Activated B cell treated with CpG ODN at 0.5 μM for 24 hours (primary cell): ENCODE results near the gene LIG1. TPM values are rescaled to one million over a fixed set of nuclear protein-coding genes. Genes with fewer than 3 reads are reported as not detected.
"Not testable (repeated sequence)": the region's sequence is repeated elsewhere in the genome, so short reads cannot be mapped to it uniquely, and the experiment has no call there.

ENCODE experiments used
- ATAC-seq: fragments of 200-7000 bp; cut with Tn5 transposase; one replicate; pipeline ENCODE4 v1.10.0; 2021; ENCODE audit warnings: low read depth, mild to moderate bottlenecking, moderate library complexity
- CTCF ChIA-PET: fragments of 350-600 bp; sonication (Branson Sonifier 250); formaldehyde crosslinking; loops from one replicate; lab custom pipeline; 2021; ENCODE audit warnings: antibody characterized with exemption; lab: Charles Lee
- POLR2A ChIA-PET: fragments of 350-600 bp; sonication (Branson Sonifier 250); formaldehyde crosslinking; loops from one replicate; lab custom pipeline; 2021; ENCODE audit warnings: antibody characterized with exemption; lab: Charles Lee
- DNase-seq: peaks from one replicate; pipeline ENCODE4 v3.0.0; 2022
- H3K27ac Mint-ChIP-seq: one replicate; pipeline ENCODE4 v1.8.0; 2020; ENCODE audit warnings: mixed read lengths
- H3K27me3 Mint-ChIP-seq: one replicate; pipeline ENCODE4 v1.8.0; 2021; ENCODE audit warnings: mixed read lengths
- H3K36me3 Mint-ChIP-seq: one replicate; pipeline ENCODE4 v1.8.0; 2021; ENCODE audit warnings: low read depth, mixed read lengths
- H3K4me1 Mint-ChIP-seq: one replicate; pipeline ENCODE4 v1.8.0; 2021; ENCODE audit warnings: mixed read lengths
- H3K4me3 Mint-ChIP-seq: one replicate; pipeline ENCODE4 v1.8.0; 2020; ENCODE audit warnings: mild to moderate bottlenecking, mixed read lengths
- H3K9me3 Mint-ChIP-seq: one replicate; pipeline ENCODE4 v1.8.0; 2020; ENCODE audit warnings: mixed read lengths
- intact Hi-C: fragments of 100-400 bp; cut with micrococcal nuclease; formaldehyde crosslinking; loops from one replicate; pipeline ENCODE4 v1.15.1; 2024
- total RNA-seq: library from RNA; stranded (reverse); gene quantifications from 2 replicates; pipeline ENCODE4 v1.2.3, GENCODE V29; 2022
- TF ChIP-seq, protein P1 (sequence below): fragments of 200-600 bp; IDR thresholded peaks from one replicate; pipeline ENCODE4 v1.8.0; 2022; ENCODE audit warnings: antibody characterized with exemption, mild to moderate bottlenecking

The LIG1 gene
- total RNA-seq, 1 donor from 2014 or later: 41.8 TPM

DNA sequence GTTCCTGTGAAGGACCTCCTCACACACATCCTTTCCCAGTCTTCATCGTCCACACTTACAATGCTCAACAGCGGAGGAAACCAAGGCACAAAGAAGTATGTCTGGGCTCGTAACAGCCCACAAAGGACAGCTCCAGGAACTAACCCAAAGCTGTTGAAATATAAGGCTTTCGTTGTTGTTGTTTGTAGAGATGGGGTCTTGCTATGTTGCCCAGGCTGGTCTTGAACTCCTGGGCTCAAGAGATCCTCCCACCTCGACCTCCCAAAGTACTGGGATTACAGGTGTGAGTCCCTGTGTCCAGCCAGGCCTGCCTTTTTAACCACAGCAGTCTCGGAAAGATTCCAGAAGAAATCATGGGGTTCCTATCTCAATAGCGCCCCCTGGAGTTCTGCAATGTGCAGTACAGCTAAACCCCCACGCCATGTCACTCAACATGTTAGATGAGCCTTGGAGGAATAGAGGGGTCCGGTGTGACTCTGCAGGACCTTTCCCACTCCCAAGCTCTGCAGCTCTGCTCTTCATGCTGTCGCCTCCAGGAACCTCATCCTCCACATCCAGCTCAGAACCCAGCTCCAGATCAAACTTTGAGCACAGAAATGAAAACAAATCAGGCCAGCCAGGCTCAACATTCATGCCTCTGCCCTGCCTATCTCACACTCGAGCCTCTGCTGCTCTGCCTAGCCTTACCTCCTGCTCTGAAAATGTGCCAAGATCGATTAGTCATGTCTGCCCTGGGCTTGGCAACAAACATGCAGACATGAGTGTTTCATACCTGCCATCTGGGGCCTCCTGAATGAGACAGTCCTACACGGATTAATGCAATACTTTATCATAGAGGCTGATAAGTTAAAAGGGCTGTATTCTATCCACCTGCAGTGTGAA, 67.0 kb downstream of the LIG1 start:
- no peak overlapping the region for H3K27ac Mint-ChIP-seq
- H3K9me3 Mint-ChIP-seq: no peaks in the 10 kb centered on the region
- CTCF ChIA-PET: interaction anchor here (0.7 to 1.1 kb wide), 3 partner anchors 9 to 140 kb away, joined by 3 to 4 read pairs (median 3); no protein-coding TSS in a partner anchor
- DNase-seq (no peak), ATAC-seq (no peak)
- intact Hi-C loops: no loop called here
- H3K4me1 Mint-ChIP-seq: peaks cover 7% of the 10 kb centered on the region
- TF ChIP-seq, protein P1, sequence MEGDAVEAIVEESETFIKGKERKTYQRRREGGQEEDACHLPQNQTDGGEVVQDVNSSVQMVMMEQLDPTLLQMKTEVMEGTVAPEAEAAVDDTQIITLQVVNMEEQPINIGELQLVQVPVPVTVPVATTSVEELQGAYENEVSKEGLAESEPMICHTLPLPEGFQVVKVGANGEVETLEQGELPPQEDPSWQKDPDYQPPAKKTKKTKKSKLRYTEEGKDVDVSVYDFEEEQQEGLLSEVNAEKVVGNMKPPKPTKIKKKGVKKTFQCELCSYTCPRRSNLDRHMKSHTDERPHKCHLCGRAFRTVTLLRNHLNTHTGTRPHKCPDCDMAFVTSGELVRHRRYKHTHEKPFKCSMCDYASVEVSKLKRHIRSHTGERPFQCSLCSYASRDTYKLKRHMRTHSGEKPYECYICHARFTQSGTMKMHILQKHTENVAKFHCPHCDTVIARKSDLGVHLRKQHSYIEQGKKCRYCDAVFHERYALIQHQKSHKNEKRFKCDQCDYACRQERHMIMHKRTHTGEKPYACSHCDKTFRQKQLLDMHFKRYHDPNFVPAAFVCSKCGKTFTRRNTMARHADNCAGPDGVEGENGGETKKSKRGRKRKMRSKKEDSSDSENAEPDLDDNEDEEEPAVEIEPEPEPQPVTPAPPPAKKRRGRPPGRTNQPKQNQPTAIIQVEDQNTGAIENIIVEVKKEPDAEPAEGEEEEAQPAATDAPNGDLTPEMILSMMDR: no peak
- H3K4me3 Mint-ChIP-seq: no peak overlapping the region
- H3K36me3 Mint-ChIP-seq: peaks cover 6% of the 10 kb centered on the region
- POLR2A ChIA-PET: no interaction called here
- no peaks in the 10 kb centered on the region for H3K27me3 Mint-ChIP-seq

DNA sequence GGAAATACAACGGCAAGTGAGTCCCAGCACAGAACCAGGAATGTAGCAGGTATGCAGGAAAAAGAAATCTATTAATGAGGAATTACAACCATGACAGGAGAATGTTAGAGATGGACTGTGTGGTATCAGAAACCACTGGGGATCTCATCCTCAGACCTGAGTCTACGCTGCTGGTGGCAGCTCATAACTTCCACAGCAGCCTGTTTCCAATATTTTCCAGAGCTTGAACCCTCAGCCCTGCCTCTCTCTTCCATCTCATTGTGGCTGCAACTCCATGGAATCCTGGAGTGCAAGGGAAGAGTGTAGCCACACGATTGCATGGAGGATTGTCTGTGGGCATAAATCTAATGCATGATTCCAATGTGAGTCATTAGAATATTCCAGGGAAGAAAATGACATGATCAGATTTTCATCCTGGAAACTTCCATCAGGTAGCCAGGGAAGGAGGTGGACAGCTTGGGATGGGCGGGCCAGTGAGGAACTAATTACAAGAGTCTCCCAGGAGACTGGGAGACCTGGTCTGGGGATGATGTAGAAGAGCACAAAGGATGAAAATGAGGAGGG, 74.5 kb downstream of the LIG1 start:
- no peaks in the 10 kb centered on the region for H3K4me1 Mint-ChIP-seq
- no peak overlapping the region for H3K27ac Mint-ChIP-seq
- TF ChIP-seq, protein P1: no peak
- H3K9me3 Mint-ChIP-seq: peaks cover 13% of the 10 kb centered on the region
- DNase-seq: no peak
- no peak overlapping the region for H3K4me3 Mint-ChIP-seq
- intact Hi-C loops: no loop called here
- ATAC-seq: no peak
- H3K36me3 Mint-ChIP-seq: peaks cover 32% of the 10 kb centered on the region
- H3K27me3 Mint-ChIP-seq: no peaks in the 10 kb centered on the region
- POLR2A ChIA-PET: interaction anchor here (0.6 kb wide), 1 partner anchor 8 kb away, joined by 4 read pairs; no protein-coding TSS in a partner anchor
- CTCF ChIA-PET: no interaction called here

DNA sequence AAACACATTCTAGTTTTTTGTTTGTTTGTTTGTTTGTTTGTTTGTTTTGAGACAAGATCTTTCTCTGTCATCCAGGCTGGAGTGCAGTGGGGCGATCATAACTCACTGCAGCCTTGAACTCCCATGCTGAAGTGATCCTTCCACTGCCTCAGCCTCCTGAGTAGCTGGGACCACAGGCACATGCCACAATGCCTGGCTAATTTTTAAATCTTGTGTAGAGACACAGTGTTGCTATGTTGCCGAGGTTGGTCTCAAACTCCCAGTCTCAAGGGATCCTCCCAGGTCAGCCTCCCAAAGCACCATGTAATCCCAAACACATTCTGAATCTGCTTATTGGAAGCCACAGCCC, 75.3 kb downstream of the LIG1 start:
- Mint-ChIP-seq H3K27me3 (no peaks in the 10 kb centered on the region), H3K4me3 (no peak overlapping the region), H3K4me1 (no peaks in the 10 kb centered on the region), H3K9me3 (peaks cover 13% of the 10 kb centered on the region), H3K27ac (no peak overlapping the region), H3K36me3 (peaks cover 32% of the 10 kb centered on the region)
- ChIA-PET POLR2A (no interaction called here), CTCF (no interaction called here)
- DNase-seq (no peak), ATAC-seq (no peak)
- TF ChIP-seq, protein P1: no peak
- intact Hi-C loops: no loop called here

DNA sequence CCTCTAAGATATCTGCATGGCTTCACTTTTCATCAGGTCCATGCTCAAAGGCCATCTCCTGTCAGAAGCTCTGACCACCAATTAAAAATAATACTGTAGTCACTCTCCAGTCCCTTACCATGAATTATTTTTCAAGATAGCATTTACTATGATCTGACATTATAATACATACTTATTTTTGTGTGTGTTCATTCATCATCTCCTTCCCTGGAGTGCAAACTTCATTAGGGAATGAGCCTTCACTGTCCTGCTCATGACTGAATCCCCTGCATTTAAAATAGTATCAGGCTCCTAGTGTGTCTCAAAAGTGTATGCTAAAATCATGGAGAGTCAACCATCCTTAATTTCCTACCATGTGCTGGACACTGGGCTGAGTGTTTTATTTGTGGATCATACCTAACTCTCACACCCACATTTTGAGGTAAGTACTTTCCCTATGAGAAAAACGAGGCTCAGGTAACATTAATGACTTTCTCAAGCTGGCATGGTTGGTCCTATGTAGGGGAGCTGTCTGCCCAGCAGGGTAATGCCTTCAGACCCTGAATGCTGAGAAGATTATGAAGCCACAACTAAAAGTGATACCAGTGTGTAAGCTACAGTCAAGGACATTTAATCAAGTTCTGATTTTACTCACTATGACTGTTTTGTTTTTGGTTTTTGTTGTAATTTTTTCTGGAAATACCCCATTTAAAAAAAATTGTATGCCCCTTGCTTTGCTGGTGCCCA, 75.9 kb downstream of the LIG1 start:
- Mint-ChIP-seq H3K9me3 (peaks cover 13% of the 10 kb centered on the region), H3K4me1 (no peaks in the 10 kb centered on the region), H3K36me3 (peaks cover 32% of the 10 kb centered on the region), H3K27me3 (no peaks in the 10 kb centered on the region), H3K27ac (no peak overlapping the region), H3K4me3 (no peak overlapping the region)
- TF ChIP-seq, protein P1: no peak
- ATAC-seq: no peak
- intact Hi-C loops: no loop called here
- ChIA-PET POLR2A (no interaction called here), CTCF (no interaction called here)
- no peak for DNase-seq

DNA sequence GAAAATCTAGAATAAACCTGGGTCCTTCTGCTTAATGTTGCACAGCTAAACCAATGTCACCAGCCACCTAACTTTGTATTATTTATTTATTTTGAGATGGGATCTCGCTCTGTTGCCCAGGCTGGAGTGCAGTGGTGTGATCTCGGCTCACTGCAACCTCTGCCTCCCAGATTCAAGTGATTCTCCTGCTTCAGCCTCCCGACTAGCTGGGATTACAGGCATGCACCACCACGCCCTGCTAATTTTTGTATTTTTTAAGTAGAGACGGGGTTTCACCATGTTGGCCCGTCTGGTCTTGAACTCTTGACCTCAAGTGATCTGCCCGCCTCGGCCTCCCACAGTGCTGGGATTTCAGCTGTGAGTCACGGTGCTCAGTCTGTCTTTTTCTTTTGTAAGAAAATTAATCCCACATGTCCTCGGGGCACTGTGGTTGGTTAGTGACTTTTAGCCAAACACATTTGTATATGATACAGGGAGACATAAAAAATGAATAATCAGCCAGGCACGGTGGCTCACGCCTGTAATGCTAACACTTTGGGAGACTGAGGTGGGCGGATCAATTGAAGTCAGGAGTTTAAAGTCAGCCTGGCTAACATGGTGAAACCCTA, 78.9 kb downstream of the LIG1 start:
- peaks cover 29% of the 10 kb centered on the region for H3K36me3 Mint-ChIP-seq
- peaks cover 13% of the 10 kb centered on the region for H3K9me3 Mint-ChIP-seq
- DNase-seq, ATAC-seq, intact Hi-C loops, H3K27ac Mint-ChIP-seq, CTCF ChIA-PET, POLR2A ChIA-PET, H3K4me3 Mint-ChIP-seq, H3K27me3 Mint-ChIP-seq, H3K4me1 Mint-ChIP-seq: not testable (repeated sequence)
